GM18870 (cell line): Measurements from ENCODE around the gene NELFCD.
"Not testable (repeated sequence)": the region's sequence is repeated elsewhere in the genome, so short reads cannot be mapped to it uniquely, and the experiment has no call there.

ENCODE experiments used
- ATAC-seq: cut with Tn5 transposase; IDR thresholded peaks from one replicate; pipeline ENCODE4 v1.9.1; 2021; ENCODE audit warnings: moderate library complexity; ENCODE audit not compliant: unreplicated experiment

The NELFCD gene

DNA sequence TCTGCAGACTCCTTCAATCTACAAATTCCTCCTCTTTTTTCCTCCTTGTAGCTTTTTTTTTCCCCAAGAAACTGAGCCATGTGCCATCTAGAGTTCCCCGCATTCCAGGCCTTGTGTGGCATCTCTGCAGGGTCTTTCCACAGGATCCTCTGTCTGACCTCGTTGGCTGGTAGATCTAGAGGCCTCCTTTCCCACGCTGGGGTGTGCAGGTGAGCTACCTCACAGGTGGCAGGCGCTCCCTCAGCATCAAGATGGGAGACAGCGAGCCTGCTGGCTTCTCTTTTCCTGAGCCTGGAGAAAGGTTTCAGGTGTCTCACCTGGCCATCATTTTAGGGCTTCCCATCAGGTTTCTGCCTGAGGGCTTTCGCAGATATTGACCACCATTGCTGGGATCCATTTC, 9.6 kb upstream of the NELFCD start:
- no peak for ATAC-seq

DNA sequence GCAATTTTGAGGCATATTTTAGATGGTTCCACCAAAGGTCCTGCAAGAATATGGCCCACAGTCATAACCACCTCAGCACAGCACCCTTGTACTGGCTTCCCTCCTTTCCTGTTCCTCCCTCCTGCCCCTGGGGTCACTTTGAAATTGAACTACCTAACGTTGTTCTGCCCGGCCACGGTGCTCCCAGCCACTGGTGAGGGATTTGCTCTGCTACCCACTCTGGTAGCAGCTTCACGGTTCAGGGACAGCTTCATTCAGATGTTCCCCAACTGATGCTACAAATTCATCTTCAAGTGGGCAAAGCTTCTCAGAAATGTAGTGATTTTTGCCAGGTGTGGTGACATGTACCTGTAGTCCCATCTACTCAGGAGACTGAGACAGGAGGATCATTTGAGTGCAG, 7.9 kb upstream of the NELFCD start:
- ATAC-seq, result no peak

DNA sequence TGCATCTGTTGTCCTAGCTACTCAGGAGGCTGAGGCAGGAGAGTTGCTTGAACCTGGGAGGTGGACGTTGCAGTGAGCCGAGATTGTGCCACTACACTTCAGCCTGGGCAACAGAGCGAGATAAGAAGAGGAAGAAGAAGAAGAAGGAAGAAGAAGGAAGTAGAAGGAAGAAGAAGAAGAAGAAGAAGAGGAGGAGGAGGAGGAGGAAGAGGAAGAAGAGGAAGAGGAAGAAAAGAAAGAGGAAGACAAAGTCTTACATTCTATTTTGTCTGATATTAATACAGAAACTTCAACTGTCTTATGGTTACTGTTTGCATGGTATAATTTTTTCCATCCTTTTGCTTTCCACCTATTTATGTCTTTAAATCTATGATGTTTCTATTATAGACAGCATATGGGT, 7.2 kb upstream of the NELFCD start:
- no peak for ATAC-seq

DNA sequence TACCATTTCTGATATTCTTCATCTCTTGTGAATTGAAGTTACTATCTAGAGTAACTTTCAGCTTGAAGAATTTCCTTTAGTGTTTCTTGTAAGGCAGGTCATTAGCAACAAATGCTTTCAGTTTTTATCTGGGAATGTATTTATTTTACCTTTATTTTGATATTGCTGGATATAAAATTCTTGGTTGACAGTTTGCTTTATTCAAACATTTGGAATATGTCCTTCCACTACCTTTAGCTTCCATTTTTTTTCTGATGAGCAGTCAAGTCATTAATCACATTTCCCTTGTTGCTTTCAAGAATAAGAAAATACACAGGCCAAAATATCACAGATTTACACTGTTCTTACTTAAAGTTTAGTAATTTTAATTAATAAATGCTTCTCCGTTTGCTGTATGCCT, 5.7 kb upstream of the NELFCD start:
- no peak for ATAC-seq

DNA sequence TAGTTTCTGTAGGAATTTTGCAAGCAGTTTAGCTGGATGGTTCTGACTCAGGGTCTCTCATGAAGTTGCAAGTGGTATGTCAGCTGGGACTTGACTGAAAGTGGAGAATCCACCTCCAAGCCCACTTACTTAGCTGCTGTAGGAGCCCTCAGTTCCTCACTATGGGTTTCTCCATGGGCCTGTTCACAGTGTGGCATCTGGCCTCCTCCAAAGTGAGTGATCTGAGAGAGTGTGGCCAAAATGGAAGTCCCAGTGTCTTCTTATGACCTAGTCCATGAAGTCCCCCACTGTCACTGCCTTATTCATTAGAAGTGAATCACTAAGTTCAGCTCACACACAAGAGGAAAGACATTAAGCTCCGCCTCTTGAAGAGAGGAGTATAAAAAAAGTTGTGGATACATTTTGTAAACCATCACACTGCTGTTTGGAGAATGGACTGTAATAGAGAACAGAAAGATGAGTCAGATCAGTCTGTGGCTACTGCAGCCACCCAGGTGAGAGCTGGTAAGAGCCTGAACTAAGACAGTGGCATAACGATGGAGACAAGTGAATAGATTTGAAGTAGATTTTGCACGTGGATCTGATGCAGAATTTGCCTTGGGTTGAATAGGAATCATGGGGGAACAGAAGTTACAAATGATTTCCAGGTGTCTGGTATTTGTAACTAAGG, 4.9 kb upstream of the NELFCD start:
- ATAC-seq, result no peak

DNA sequence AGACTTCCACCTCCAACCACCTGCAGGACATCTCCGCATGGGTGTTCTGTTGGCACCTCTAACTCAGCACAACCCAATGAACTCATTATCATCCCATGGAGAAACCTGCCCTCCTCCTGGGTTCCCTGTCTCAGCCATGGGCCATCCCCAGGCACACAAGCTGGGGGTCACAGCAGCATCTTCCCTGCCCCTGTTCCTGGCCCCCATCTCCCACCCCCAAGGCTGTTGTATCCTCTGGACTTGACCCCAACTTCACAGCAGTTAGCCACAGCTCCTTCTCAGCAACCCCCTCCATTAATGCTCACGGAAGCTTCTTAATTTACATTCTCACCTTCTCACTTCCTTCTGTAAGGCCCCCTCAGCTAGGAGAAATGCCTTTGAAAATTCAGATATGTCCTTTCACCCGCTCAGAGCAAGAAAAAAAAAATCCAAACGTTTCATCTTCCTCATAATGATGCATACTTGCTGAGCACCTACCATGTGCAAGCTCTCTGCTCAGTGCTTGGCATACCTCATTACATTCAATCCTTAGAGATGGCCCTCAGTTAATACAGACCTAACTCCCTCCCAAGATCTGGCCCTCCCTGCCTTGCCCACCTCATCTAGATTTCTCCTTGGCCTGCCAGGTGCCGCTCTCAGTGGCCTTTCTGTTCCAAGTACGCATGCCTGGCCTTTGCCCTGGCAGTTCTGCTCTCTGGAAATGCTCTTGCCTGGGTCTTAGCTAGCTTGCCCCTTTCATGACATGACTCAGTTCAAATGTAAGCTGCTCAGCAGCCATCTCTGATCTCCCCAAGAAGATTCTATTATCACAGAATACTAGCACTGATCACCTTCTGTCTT, 2.5 kb upstream of the NELFCD start:
- no peak for ATAC-seq

DNA sequence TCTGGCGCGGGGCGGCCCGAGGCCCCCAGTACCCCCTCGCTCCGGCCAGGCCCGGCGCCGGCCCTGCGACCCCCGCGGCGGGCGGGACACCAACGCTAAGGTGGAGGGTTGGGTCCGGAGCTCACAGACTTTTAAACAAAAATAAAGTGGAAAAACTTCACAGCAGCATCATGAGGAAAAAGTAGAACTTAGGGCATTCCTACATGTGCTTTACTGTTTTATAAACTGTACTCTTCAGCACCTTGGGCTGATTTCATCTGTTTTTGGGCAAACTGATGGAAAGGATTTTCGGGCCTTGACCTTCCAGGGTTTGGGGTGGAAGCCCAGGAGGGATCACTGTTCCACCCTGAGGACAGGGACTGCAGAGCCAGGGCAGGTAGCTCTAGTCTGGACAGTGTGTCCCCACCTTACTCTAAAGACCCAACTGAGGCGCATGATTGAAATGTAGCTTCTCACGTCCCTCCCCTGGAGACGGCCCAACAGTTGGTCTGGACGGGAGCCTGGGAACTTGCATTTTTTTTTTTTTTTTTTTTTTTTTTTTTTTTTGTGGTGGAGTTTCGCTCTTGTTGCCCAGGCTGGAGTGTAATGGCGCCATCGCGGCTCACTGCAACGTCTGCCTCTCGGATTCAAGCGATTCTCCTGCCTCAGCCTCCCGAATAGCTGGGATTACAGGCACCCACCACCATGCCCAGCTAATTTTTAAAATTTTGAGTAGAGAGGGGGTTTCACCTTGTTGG, 740 bp downstream of the NELFCD start:
- ATAC-seq, result no peak

DNA sequence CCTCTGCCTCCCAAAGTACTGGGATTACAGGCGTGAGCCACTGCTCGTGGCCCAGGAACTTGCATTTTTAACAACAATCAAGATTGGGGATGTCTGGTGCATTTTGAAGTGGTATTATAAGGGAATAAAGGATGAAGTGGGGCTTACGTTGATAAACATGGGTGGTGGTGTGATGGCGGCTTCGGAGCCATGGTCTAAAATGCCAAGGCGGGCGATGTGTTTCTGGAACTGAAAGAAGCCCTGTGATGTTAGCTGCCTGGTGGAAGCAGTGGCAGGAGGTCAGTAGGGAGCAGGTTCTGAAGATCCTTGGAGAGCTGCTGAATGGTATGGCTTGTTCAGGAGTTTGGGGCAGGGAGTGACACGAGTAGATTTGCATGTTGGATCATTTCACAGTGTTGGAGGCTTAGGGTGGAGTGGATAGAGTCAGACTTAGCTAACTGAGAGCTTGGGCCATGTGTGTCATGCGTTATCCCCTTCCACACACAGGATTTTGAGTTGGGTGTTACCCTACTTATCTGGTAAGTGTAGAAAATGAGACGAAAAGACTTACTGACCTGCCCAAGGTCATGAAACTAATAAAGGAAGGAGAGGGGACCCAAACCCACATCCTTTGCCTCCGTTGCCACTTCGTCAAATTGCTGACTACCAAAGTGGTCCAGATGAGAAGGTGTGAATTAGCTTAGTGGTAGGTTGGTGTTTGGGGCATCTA, 1.5 kb downstream of the NELFCD start:
- ATAC-seq, result no peak

DNA sequence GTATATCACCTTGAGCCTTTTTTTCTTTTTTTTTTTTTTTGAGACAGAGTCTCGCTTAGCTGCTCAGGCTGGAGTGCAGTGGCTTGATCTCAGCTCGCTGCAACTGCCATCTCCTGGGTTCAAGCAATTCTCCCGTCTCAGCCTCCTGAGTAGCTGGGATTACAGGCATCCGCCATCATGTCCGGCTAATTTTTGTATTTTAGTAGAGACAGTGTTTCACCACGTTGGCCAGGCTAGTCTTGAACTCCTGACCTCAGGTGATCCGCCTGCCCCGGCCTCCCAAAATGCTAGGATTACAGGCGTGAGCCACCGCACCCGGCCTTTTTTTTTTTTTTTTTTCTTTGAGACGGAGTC, 2.0 kb downstream of the NELFCD start:
- ATAC-seq, result not testable (repeated sequence)

DNA sequence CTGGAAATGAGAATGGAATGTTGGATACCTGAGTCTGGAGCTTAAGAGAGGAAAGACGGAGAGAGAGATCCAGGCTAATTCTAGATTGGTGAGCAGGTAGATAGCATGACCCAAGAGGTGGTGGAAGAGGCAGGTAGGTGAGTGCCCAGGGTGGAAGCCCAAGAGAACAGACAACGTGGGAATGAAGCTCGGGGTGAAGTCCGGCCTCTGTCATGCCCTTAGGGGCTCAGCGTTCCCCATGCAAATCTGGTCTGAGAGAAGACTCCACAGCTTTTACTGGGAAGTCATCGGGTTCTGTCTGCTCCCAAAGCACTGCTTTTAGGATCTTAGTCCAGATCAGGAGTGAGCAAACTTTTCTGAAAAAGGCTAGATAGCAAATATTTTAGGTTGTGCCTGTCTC, 3.6 kb downstream of the NELFCD start:
- ATAC-seq, result no peak

DNA sequence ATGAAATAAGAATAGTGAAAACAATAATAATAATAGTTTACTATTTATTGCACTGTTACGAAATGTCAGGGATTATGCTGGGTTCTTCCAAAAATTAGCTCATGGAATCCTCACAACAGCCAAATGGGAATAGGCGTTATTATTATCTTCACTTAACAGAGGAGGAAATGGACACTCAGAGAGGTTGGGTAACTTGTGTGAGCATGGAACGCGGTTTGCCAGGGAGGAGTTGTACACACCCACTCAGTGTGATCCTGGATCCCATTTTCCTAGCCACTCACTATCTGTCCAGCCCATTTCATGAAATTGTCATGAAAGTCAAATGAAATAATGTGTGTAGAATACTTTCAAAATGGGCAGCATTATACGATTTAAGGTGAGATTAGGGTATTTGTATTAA, 4.6 kb downstream of the NELFCD start:
- no peak for ATAC-seq

DNA sequence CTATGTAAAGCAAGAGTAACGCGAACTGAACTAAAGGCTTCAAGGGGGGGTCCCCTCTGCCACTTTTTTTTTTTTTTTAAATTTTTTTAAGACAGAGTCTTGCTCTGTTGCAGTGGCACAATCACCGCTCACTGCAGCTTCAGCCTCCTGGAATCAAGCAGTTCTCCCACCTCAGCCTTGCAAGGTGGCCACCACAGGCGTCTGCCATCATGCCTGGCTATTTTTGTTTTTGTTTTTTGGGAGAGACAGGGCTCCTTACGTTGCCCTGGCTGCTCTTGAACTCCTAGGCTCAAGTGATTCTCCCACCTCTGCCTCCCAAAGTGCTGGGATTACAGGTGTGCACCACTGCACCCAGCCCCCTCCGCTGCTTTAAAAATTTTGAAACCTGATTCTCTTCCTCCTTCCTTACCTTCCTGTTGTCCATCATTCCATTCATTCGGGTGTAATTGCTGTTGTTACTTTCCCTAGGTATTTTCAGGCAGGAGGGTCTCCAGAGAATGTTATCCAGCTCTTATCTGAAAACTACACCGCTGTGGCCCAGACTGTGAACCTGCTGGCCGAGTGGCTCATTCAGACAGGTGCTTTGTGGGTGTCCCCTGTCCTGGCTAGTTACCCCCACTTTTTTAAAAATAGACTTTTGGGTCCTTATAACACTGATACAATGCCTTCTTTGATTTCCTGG, 5.4 kb downstream of the NELFCD start:
- no peak for ATAC-seq

DNA sequence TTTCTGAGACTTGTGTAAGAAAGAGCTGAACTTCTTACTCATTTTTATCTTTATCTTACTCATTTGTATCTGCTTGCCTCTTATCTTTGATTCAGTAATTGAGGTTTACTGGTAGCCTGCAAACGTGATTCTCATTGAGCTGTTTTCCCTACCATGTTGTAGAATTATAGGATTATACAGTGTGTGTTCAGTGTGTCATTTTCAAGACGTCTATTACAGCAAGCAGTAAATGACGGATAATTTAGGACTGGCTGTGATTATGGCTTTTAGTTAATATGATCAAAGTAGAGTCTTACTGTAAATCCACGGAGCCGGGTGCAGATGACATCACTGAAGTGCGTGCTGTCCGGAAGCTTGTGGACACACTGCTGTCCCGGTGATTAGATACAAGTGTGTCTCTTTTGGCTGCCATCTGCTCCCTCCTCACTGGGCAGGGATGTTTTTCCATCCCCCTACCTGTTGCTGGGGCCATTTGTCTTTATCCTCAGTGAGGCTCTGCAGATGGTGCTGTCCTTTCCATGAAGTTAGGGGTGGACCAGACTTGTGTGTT, 6.0 kb downstream of the NELFCD start:
- no peak for ATAC-seq

DNA sequence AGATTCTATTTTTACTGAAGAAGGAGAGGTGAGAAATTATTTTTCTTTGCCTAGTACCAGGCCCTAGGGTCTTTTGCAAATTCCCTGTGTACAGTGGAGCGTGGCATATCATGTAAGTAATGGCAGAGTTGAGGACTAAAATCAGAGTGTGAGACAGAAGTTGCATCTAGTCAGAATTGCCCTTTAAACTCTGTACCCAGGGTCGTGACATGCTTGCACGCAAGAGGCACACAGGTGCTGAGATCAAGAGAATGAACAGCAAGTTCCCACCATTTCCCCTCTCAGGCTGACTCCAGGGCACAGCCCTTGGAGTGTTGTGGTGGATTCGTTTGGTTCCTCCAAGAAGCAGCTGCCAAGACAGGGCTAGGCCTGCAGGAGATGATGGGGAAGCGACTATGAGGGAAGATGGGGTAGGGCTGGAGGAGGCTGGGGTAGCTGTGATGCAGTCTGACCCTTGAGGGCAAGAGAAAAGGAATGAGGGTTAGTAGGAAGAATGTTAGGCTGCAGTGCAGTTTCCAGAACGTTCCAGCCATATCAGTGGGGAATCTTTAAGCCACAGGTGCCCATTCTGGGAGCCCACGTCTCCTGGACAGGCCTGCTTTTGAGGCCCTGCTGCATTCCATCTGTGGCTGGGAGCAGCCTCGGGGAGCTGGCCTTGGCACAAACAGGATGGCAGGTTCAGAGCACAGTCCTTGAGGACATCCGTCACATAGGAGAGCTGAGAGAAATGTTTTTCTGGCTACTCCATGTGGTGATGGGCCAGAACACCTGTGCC, 6.9 kb downstream of the NELFCD start:
- no peak for ATAC-seq

DNA sequence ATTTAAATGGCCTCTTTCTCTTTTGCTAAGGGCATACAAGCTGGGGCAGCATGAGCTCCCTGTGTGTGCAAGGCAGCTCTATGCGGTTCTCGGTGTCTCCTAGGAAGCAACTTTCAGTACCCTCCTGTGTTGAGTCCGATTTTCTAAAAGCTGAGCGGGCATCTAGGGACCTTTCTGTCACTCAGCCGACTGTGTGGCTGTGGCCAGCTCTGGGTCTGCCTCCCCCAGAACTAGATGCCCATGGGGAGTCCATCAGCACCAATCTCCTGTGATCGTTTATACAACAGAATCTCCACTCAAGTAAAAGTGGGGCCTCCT, 7.5 kb downstream of the NELFCD start:
- no peak for ATAC-seq

DNA sequence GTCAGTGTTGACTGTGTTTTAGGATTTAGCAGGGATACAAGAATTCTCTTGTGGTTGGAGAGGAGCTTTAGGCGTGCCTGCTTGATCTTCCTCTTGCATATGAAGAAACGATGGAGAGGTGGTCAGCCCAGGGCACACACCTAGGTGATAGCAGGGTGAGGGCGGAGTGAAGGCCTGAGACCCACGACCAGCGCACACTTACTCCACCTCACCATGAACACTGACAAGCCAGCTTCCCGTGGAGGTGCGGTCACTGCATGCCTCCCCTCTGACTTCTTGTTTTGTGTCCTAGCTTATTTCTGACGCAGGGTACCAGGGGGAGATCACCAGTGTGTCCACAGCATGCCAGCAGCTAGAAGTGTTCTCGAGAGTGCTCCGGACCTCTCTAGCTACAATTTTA, 8.1 kb downstream of the NELFCD start:
- ATAC-seq, result no peak

DNA sequence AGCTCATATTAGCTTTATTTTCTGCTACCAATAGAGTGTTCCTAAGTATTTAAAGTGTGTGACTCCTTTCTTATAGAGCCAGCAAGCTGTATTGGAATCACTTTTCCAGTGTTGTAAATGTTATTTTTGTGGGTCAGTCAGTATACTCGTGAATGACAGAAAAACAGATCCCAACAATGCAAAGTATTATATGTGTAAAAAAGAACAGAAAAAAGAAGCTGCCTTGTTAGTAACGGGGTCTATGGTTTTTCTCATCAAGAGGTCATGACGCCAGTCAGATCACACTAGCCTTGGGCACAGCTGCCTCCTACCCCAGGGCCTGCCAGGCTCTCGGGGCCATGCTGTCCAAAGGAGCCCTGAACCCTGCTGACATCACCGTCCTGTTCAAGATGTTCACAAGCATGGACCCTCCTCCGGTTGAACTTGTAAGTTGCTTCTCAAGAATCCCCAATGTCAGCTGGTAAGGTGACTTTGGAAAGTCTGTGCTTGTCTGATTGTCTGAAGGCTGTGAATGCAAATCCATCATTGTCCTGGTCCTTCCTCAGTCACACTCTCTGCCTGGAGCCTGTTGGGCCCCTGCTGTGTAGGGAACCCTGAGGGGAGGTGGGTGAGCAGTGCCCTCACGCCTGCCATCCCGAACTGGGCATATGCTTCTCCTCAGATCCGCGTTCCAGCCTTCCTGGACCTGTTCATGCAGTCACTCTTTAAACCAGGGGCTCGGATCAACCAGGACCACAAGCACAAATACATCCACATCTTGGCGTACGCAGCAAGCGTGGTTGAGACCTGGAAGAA, 9.8 kb downstream of the NELFCD start:
- no peak for ATAC-seq

DNA sequence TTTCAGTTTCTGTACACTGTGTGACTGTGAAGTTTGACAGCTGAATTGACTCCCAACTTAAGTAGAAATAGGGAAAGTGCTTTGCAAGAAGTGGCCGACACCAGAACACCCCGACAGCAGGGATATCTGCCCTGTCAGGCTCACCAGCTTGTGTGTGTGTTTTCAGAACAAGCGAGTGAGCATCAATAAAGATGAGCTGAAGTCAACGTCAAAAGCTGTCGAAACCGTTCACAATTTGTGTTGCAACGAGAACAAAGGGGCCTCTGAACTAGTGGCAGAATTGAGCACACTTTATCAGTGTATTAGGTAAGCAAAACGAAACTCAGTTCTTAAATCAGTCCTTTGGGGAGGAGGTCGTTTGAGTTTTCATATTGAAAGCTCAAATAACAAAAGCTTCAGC, 10.7 kb downstream of the NELFCD start:
- no peak for ATAC-seq

DNA sequence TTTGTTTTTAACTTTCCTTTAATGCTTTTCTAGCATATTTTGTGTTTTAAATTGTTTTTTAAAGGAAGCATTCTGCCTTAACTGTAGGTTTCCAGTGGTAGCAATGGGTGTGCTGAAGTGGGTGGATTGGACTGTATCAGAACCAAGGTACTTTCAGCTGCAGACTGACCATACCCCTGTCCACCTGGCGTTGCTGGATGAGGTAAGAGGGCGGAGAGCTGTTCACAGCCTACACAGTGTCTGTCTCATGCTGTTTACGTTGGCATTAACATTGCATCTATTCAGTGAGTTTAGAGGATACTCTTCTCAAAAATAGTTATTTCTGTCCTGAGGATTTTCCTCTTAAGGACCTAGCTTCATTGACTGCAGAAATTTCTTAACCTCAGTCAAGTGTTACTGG, 11.9 kb downstream of the NELFCD start:
- ATAC-seq, result no peak
